GM21447 (cell line): ENCODE measurements around the gene ACYP1.

Experiments
- ATAC-seq: cut with Tn5 transposase; IDR thresholded peaks from one replicate; pipeline ENCODE4 v1.9.1; 2021; ENCODE audit not compliant: unreplicated experiment

ACYP1 gene

DNA sequence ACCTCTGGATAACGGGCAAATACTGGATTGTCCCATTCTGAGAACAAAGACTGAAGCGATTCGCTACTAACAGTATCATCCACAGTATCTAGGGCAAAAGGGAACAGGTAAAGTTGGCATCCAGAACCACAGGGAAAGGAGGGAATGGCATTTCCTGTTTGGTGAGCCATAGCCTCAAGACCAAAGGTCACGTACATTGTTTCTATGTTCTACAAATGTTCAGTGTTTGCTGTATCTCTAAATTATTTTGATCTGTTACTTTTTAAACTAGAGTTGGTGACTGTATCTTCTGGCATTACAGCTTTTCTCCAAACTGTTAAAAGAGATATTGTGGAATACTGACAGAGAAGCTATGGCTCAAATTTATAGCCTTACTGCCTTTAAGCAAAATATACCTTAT lies 22.2 kb downstream of the ACYP1 start:
- ATAC-seq = no peak

DNA sequence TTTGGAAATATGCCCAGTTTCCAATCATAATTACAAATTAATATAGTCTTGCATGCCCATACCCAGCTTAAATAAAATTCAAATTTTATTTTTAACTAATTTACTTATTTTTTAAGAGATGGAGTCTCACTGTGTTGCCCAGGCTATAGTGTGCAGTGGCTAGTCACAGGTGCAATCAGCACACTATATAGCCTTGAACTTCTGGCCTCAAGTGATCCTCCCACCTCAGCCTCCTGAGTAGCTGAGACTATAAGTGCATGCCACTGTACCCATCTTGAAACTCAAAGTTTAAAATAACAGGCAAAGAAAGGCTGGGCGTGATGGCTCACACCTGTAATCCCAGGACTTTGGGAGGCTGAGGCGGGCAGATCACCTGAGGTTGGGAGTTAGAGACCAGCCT lies 22.9 kb downstream of the ACYP1 start:
- no peak for ATAC-seq

DNA sequence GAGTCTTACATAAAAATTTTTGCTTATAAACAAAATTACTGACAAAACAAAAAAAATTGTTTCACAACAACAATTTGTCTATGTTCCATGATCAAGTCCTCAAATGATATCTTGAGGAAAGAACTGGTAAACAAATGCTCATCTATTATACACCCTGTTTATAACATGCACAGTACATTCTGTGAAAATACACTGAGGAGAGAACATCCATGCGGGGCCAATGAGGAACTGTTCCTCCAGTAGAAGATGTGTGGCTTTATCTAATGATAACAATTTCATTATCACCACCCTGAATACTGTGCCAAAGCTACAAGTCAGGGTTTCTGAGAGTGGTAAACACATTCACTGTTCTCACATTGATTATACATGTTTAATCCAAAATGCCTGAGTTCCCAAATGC lies 23.3 kb downstream of the ACYP1 start:
- ATAC-seq = no peak

DNA sequence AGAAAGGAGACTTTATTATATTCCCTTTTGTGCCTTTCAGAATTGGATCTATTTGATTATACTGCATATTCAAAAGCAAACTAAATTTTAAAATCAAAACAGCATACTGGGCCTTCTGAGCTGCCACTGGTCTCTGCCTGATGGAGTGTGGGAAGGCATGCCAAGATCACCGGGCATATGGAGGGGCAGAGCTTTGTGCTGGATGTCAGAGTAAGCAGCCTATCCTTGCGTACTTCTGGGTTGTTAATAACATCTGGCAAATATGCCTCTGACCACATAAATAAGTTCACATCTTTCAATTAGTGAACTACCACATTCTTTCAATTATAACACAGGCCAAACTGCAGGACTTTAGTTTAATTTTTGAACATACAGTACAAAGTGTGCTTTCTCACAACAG lies 30.9 kb downstream of the ACYP1 start:
- no peak for ATAC-seq

DNA sequence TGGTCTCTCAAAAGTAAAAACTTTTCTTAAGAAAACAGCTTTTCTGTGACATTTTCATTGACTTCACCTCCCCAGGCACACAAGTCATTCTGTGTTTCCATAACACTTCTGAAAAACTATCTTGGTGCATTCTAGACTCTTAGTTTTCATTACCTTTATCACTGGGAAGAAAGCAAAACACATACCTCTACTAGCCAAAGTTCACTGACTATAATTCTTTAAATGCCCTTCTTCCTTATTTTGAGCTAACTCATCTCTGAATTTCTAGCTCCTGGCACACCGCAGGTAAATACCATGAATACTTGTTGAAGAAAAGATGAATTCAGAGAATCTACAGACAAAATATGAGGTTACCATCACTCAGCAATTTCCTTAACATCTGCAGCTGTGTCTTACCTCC lies 33.7 kb downstream of the ACYP1 start:
- no peak for ATAC-seq

DNA sequence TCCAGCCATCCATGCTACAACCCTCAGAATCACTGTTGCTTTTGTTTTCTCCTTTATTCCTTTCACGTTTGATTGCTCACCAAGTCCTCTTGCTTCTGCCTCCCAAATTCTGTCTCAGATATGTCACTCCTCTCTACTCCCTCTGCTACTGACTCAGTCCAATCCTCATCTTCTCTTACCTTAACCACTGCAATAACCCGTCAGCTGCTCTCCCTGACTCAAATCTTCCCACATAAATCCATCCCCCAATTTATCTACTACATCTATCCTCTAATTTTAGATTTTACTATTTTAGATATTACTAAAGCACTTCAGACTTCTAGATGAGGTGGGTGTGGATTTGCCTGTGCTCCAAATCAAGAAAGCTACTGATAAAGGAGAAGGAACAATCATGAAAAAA lies 37.9 kb downstream of the ACYP1 start:
- no peak for ATAC-seq

DNA sequence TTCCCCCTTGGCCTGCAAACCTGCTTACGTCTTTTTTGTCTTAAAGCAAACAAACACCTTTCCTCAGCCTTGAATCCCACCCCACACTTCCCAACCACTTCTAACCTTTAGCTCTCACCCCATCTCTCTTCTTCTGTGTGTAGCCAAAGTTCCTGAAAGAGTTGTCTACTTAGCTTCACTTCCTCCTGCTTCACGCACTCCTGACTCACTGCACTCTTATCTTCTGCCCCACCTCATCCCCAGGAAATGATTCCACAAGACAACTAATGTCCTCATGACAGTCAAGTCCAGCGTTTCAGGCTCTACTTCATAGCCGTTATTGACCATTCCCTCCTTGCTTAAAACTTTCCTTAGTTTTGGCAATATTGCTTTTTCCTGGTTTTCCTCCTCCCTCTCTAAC lies 38.7 kb downstream of the ACYP1 start:
- no peak for ATAC-seq

DNA sequence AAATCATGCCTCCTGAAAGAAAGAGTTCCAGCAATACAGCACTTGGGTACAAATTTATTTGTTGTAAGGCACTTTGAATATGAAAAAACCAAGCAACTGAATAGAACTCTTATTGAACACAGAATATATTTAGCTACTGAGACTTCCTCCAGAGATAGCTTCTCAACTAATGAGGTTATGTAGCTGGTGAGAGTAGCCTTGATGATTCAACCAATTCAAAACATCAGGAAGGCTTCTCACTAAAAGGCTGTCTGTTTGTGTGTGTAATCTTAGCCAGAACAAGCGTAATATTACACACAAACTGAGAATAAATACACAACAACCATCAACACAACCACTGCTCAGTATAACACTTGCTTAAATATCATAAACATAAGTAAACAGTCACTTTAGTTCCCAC lies 40.7 kb downstream of the ACYP1 start:
- ATAC-seq = no peak

DNA sequence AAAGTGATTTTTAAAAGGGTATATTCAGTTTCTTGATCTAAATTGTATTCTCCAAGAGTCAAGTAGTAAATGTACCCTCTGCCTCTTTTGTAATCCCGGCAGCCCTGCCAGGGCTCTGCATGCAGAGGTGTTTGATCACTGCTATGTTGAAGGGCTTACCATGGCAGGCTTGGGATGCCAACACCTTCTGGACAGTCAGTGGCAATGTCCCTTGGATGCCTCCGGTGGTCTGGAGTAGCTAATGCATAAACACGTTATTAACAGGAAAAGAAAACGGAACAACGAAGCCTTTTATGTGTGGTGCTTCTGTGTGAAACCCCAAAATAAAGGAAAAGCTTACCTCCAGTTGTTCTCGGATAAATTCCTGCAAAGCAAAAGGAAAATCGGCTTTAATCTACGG lies 41.2 kb downstream of the ACYP1 start:
- no peak for ATAC-seq

DNA sequence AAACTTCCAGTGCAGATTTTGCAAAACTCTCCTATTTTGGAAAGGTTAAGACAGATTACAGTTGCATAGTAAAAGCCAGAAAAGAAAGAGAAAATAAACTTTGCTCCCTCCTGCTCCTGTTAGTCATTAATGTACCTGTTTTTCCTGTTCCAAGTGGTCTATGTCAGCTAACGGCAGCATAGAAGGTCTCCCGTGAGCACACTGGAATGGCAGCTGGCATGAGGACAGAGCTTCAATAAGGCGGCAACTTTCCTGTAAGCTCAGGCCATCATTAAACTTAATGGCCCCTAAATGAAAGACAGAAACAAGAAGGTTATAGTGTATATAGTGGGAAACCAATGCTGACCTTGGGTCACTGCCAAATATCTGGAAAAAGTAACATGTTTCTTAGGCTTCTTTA lies 45.1 kb downstream of the ACYP1 start:
- ATAC-seq = no peak

DNA sequence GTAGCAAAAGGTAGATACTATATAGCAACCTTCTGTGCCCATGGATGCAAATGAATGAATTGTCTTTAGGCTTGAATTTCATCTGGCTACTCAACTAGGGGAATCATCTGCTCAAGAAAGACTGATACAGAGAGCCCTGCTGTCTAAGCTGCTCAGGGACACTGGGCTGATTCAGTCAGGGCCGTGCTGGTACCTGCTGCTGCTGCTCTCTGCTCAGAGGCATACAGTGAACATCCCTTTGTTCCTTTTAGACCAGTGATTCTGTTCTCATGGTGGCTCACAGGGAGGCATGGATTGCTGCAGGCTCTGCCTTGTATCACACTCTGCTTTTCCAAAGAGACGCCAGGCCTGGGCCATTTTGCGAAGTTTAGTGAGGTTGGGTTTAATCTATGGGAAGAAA lies 47.0 kb downstream of the ACYP1 start:
- no peak for ATAC-seq

DNA sequence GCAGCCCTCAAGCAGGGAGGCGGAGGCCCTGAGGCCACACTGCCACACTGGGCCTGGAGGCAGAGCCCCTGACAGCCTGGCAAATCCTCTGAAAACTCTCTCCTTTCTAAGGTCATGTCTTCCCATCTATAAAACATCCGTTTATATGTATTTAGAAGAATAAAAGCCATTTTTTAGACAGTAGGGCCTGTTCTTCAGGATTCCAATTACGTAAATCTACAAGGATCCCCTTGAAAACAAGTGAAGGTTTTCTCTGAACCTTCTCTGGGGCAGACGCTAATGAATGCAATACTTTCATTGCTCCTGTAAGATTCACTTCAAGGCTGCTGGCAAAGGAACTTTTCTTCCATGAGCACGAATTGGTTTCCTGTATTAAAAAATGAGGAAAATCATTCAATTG lies 48.3 kb downstream of the ACYP1 start:
- ATAC-seq = no peak

DNA sequence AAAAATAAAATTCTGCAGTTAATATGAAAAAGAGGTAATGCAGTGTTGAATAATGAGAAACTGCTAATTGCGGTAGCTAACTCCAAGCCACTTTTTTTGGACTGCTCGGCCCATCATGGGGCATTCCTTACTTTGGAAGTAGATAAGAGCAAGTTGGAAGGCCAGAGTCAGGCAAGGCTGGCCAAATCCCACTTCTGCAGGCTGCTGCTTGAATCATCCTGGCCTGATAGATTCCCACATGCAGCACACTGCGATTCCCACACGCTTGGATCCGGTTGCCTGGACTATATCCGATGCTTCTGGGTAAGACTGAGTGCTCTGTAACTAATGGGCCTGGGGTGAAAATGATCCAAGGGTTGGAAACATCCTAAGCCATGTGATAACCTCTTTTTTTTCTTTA lies 50.5 kb downstream of the ACYP1 start:
- no peak for ATAC-seq

DNA sequence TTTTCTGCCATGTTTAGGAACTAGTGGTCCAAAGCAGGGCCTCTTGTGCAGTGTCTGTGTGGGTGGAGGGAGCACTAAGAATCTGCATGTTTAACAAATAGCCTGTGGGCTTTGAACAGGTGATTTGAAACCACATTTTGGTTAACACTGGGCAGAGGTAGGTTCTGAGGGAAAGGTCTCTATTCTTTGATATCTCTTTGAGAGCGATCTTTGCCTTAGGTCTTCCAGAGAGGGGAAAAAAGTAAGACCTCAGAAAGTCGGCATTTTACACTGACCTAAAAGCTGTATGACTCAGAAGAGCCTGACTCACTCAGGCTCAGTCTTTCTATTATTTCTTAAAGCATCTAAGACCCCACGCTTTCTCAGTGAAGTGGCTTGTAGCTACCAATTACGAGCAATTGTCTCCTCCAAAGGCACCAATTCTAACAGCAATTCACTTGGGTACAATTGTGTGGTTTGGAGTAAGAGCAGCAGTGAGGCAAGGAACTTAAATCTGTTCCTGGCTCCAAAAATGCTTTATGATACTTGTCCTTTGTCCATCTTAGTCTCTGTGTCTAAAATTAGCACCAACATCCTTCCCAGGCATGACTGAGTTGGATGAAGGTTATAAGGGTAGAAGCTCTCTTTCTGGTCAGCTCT lies 52.3 kb downstream of the ACYP1 start:
- ATAC-seq = no peak

DNA sequence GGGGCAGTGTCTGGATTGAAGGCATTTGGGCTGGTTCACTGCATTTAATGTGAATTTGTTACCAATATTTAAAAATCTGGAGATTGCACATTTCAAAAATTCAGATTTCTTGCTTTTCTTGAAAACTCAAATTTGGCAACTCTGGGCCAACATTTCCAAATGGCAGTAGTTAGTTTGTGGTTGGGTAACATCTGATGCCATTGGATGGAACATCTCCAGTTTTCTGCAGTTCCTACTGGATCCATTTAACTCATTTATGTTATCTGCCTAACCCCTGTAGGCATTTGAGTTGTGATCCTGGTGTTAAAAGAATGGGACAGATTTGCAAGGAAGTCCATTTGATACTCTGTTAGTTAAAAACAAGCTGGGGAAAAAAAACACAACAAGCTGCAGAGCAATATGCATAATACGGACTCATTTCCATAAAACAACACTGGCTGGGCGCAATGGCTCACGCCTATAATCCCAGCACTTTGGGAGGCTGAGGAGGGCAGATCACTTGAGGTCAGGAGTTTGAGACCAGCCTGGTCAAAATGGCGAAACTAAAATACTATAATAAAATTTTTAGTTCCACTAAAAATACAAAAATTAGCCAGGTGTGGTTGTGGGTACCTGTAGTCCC lies 53.2 kb downstream of the ACYP1 start:
- no peak for ATAC-seq

DNA sequence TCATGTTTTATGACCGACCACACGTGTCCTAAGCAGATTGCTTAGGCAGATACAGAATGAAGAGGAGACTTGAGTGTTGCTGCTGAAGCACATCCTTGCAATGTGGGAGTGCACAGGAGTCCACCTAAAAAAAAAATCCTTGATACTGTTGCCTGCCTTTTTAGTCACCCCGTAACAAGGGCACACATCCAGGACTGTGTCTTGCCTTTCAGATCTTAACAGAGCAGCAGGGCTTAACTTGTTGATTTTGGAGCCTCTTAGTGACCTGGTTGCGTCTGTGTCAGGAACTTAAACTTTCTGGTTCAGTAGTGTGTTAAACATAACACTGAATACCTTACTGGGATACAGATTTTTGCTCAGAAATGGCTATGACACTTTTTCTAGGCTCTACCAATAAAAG lies 54.6 kb downstream of the ACYP1 start:
- ATAC-seq = no peak

DNA sequence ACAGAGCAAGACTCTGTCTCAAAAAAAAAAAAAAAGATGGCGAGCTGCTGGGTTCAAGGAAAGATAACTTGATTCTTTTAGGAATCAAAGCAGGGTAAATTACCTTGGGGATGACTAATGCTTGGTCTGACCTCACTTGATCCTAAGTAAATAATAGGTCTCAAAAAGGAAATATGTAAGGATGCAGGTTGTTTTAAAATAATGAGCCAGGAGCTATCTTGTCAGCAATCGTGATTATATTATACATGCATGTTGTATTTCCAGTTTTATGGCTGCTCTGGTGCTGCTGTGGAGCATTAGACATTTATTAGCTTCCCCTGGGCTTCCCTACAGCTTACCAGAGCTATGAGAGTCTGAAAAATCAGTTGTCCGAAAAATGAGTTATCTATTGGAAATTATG lies 58.5 kb downstream of the ACYP1 start:
- no peak for ATAC-seq

DNA sequence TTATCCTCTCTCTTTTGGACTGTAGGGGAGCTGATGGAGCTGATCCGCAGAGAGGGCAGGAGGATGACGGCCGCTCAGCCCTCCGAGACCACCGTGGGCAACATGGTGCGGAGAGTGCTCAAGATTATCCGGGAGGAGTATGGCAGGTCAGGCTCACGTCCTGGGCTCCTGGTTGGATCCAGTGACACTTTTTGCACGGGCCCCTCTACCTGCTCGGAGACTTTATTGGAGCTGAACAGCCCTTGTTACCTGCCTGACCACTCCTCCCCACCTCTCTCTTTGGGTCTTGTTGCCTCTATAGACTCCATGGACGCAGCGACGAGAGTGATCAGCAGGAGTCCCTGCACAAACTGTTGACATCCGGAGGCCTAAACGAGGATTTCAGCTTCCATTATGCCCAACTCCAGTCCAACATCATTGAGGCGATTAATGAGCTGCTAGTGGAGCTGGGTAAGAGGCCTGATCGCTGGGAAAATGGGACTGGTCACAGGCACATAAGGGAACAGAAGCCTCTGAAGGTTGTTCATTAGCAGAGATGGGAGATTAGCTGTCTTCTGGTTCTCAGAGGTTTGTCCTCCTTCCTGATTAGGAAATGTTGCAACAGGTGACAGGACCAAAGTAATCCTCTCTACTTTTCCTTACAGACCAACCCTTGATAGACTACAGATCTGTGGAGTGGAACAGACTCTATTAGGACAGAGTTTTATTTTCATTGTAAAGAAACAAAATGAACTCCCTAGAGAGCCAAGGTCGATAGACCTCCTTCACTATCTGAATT lies 60.4 kb downstream of the ACYP1 start:
- ATAC-seq = no peak
